Stimulated activated naive CD4-positive, alpha-beta T cell (primary cell): ENCODE results near the gene BCAR3.
"Not testable (repeated sequence)": the region's sequence is repeated elsewhere in the genome, so short reads cannot be mapped to it uniquely, and the experiment has no call there.

Source experiments
- DNase-seq, 6 experiments: peaks; one replicate each; lab custom pipeline; 2025; lab: John Stamatoyannopoulos, UW

BCAR3 gene

DNA sequence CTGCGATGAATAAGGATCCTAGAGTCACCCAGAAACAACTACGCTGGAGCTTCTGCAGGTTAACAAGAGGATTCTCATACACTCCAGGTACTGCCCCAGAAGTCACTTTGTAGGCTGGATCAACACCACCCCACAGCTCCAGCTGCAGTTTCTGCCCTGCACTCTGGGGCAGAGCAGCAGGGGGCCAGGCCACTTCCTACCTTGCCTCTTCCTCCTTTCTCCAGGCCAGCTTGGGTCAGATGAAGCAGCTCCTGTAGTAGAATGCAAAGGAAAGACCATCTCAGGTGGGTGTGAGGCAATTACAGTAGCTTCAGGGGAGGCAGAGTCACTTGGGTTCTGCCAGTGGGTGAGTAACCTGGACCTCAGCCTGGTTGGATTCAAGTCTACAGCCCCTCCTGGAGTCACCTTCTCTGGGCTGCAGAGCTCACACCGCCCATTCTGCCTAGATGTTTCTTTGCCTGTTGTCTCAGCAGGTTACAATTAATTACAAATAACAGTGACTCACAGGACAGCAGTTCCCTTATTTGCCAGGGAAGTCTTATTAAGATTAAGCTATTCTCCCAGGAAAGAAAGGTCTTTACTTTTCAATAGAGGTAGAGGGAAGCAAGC lies 24.4 kb upstream of the BCAR3 start:
- DNase-seq, result no peak

DNA sequence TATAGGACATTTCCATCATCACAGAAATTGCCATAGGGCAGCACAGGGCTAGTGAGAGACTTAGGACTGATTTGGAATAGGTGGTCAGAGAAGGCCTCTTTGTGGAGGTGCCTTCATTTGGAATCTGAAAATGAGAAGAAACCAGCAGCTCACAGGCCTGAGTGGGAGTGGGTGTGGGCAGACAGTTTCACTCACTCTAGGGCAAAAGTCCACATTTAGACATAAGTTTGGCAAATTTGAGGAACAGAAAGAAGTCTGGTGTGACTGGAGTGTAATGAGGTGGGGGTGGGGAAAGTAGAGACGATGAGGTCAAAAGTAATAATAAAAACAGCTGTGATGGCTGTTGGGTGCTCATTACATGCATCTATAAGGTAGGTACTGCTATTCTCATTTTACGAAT lies 22.4 kb upstream of the BCAR3 start:
- DNase-seq, result no peak

DNA sequence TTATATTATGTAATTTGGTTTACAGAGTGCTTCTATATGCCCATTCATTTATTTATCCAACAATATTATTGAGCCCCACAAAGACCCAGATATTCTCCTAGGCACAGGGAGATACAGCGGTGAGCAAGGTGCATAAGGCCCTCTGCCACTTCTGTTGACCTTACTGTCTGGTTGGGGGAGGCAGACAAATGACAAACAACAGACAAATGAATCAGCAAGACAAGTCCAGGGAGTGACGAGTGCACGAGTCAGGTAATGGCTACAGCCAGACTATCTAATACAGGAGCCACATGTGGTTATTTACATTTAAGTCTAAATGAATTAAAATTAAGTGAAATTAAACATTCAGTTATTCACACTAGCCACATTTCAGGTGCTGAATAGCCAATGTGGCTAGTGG lies 22.0 kb upstream of the BCAR3 start:
- DNase-seq, result no peak

DNA sequence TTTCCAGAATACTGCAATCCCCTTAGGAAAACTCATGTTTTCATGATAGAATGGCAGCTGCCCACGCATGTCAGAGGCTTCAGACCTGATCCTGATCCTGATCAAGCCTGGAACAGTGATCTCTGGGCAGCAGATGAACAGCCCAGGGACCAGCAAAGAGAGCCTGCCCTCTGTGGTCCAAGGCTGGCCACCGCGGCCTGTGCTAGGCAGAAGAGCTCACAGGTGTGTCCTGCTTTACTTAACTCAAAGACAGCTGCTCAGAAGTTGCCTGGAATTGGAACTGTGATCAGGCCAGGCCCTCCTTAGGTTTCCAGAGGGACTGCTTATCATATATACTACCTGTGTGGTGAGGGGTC lies 21.2 kb upstream of the BCAR3 start:
- no peak for DNase-seq

DNA sequence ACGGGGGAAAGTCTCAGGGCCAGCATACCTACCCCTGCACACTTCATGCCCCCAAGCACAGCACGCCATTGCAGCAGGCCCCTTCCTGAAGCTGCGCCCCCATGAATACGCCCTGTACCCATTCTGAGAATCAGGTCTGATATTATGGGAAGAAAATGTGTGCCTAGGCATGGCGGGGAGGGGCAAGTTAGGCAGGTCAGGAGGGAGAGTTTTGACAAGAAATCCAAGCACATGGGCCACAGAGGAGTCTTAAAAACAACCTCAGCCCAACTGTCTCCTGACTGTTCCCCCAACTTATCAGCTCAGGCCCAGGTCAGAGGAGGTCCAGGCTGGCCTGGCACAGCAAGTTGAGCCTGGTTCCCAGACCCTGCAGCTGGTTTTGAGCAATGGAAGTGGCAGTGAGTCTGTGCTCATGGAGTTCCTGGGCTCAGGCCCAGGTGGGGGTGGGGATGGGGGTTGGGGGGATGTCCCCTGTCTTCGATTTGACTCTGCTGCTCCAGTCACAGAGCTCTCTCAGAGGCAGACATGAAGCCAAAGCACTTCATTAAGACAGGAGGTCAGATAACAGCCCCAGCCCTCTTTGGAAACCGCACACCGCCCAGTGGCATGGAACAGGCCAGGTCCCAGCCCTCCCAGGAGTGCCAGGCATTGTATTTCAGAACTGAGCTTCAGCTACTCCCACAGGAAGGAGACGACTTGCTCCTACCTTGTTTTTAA lies 20.6 kb upstream of the BCAR3 start:
- DNase-seq, result no peak

DNA sequence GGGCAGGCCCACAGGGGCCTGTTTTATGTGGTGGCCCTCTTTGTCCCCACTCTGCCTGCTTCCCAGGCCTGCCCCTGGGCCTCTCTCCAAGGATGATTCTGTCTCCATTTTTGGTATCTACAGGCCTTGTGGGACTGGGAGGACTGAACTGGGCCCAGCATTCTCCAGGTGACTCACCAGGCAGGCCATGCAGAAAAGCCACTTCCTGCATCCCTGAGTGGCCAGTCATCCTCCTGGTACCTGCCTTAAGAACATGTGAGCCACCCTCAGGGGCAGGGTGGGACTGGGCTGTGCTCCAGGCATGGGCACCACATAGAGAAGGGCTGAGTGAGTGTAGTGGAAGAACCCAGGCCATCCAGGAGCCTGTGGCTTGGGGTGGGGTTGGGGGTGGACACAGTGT lies 20.0 kb upstream of the BCAR3 start:
- no peak for DNase-seq

DNA sequence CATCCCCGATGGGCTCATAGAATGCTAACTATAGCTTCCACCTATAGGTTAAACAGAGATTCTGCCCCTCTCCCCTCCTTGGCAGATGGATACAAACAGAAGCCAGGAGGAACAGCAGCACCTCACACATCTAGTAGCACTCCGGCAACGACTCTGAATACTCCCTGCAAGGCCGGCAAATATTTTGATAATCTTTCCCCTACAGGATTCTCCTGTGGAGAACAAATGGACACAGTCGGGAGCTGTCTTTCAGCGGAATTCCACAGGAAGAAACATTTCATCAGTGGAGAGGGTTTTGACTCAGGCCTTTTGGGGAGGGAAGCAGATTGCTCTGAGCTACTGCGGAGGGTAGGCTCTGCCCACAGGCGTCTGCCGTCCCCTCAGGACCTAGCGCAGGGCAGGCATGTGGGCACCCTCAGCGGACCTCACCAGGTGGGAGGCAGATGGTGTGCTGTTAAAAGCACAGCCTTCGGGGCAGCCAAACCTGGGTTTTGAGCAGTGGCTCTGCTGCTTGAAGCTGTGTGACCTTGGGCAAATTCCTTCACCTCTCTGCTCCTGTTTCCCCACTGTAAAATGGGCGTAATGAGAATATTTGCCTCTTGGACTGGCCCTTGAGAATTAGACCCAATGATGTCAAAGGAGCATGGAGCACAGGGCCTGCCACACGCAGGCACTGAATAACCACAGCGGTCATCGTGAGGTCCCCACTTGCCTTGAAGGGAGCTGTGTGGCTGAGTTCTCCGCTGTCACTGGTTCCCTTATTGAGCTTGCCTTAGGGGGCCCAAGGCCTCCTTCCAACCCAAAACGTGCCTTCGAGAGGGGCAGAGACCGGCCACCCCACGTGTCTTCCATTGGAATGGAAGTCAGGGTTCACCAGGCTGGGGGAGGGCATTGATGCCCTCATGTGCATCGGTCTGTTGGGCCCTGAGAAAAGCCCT lies 19.2 kb upstream of the BCAR3 start:
- DNase-seq, result no peak

DNA sequence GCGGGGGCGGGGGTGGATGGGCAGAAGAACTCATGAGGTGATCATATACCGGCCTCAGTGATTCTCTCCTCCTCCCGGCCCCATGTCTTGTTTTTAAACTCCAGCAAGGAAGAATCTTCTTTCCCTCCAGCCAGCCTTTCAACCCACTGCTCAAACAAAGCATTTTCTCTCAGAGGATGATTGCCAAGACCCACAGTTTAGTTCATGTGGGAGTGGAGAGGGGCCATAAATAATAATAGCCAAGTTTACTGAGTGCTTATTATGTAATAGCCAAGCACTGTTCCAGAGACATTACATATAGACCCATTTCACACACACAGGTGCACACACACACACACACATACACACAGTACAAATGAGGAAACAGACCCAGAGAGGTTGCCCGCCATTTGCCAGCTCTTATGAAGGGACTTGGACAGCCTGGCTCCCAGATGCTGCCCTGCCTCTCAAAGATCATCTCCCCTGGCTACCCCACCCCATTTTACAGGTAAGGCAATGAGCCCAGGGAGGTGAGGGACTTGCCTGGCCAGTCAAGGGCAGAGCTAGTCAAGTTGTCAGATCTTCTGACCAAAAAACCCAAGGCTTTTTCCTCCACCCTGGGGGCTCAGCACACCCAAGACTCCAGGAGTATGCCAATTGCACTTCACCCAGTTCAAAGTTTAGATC lies 18.0 kb upstream of the BCAR3 start:
- DNase-seq, result no peak

DNA sequence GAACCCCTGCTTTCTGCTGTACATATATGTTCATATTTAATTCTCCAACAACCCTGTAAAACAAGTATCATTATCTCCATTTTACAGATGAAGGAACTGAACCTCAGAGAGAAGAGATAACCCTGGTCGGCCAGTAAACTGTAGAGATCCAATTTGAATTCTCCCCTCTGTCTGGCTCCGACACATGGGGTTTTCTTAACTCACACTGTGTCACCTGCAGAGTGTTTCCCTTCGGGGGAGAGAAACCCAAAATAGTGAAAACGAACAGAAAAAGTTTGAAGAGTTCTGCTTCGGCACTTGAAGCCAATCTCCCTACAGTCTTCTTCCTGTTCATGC lies 17.4 kb upstream of the BCAR3 start:
- no peak for DNase-seq

DNA sequence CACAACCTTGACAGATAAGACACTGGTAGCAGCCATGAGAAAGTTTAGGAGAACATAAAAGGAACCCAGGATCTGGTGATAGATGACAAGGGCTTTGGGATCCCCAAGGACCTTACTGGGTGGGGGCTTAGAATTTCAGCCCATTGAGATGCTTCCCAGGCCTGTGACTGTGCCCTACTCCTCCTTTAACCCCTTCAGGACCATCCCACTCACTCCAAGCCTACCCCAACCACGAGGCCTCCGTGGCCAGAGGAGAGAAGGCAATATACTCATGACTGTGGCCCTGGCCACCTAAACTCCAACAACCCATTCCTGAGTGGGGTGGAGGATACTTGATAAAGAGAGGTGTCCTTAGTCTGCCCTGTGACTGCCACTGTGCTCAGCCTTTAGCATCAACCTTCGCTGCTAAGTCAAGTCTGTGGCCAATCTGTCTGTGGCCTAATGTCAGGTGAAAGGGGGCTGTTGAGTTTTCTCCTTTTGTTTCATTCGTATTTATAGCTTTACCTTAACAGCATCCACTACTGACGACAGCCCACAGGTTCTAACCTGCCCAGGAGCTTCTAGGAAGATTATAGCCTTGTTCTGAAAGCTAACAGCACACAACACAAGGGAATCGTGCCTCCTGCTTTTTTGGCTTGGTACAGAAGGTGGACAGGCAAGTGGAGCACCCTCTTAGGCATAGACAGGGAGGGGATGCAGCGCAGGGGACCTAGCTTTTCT lies 16.9 kb upstream of the BCAR3 start:
- DNase-seq, result no peak

DNA sequence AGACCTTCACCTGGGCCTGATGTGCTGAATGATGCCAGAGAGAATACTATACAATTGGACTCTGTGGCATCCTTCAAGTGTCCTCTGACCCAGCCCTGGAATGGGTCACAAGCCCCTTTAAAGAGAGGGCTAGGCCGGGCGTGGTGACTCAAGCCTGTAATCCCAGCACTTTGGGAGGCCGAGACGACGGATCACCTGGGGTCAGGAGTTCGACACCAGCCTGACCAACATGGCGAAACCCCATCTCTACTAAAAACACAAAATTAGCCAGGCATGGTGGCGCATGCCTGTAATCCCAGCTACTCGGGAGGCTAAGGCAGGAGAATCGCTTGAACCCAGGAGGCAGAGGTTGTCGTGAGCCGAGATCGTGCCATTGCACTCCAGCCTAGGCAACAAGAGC lies 15.9 kb upstream of the BCAR3 start:
- DNase-seq, result not testable (repeated sequence)

DNA sequence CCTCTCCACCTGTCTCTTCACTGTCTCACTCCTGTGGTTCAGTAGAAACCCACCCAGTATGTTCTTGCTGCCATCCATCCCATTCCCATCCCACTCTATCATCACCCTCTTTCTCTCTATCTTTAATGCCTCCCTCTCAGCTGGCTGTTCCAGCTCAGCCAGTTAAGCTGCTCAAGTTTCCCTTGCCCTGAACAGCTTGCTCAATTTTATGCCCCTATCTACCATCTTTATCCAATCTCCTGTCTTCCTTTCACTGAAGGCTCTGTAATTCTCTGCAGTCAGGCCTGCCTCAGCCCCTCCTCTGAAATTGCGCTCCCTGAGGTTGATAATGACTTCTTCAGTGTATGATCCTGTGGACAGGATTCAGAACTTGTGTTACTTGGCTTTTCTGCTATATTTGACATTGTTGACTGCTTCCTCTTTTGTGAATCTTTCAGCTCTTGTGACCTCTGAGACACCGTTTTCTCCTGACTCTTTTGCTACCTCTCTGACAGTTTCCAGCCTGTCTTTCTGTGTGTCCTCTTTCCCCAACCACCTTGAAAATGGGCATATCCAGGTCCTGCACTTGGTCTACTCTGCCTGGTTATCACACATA lies 13.9 kb upstream of the BCAR3 start:
- no peak for DNase-seq

DNA sequence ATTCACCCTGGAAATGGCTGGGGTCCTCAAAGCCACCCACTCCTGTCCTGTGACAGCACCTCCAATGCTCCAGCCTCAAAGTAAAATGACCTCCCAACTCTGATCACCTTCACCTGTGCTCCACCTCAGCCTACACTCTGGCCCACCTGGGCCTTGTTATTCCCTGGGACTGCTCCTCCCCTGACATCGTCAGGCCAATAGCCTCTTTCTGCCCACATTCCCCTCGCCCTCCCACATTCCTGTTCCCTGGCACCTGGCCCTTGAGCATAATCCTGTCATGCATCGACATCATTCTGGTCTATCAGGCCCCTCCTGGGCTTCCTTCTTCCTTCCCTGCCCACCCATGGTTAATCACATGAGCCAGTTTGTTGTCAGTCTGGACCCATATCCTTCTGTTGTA lies 13.2 kb upstream of the BCAR3 start:
- DNase-seq, result no peak

DNA sequence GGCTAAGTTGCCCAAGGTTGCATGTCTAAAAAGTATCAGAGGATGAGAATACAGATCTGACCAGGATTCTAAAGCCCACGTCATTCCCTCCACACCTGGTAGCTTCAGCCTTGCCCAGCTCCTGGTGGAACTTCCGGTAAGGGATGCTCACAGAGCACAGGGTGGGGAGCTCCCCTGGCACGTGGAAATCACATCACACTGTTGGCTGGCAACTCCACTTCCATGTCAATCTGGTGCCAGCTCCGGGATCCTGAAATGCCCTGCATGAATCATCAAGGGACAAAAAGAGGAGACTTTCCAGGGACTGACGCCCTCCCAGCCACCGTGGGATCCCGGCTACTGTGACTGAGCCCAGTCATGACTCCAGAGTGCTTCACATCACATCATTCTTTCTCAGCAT lies 12.4 kb upstream of the BCAR3 start:
- no peak for DNase-seq

DNA sequence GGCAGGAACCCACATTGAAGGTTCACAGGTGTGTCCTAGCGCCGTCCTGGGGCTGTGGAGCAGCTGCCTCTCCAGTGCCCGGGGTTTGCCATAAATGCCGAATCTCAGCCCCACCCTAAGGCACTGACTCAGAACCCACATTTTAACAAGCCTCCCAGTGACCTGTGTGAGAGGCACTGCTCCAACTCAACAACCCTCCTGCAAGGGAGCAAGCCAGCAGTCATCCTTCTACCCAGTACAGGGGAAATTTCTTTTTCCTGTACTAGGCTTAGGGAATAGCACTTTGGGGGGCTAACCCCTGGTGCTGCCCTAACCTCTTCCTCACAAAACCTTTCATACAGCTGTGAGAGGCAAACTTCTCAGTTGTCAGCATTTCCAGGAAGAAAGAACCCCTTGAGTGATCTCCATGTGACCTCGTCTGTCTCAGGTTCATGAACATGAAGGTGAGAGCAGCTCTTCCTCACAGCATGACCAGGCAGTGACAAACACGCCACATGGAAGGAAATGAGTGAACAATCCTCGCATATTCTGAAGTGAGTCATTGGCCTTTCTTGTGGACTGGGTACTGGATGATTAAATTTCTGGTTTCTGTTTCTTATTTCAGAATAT lies 11.4 kb upstream of the BCAR3 start:
- DNase-seq, result no peak

DNA sequence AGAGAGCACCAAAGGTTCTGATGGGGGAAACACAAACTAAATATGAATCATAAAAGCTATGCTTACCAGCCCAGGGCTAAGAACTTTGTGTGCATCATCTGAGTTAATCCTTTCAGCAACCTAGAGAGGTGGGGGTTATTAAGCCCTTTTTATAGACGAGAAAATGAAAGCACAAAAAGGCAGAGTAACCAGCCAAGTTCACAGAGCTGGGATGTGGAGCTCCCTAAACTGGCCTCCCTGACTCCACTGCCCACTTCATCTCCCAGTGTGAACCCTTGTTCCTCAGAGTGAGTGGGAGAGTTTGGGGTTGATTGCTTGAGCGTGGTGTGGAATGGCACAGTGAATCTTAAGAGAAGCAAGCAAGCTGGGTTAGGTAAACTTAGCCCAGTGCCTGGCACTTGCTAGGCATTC lies 10.8 kb upstream of the BCAR3 start:
- no peak for DNase-seq

DNA sequence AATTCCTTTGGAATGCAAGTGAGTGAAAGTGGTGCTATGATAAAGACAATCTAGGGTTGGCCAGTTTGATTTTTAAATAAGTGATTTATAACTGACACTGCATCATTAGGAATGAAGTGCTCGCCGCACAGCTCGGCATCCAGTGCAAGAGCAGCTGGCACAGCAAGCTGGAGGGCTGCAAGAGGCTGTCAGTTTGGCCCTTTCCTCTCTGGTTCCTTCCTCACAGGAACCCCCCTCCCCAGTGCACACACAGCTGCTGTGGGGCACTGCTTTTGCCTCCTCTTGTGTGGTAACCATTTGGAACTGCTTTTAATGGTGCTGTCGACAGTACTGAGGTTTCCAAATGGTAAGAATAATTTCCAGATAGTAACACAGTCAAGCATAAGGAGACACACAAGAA lies 10.4 kb upstream of the BCAR3 start:
- no peak for DNase-seq

DNA sequence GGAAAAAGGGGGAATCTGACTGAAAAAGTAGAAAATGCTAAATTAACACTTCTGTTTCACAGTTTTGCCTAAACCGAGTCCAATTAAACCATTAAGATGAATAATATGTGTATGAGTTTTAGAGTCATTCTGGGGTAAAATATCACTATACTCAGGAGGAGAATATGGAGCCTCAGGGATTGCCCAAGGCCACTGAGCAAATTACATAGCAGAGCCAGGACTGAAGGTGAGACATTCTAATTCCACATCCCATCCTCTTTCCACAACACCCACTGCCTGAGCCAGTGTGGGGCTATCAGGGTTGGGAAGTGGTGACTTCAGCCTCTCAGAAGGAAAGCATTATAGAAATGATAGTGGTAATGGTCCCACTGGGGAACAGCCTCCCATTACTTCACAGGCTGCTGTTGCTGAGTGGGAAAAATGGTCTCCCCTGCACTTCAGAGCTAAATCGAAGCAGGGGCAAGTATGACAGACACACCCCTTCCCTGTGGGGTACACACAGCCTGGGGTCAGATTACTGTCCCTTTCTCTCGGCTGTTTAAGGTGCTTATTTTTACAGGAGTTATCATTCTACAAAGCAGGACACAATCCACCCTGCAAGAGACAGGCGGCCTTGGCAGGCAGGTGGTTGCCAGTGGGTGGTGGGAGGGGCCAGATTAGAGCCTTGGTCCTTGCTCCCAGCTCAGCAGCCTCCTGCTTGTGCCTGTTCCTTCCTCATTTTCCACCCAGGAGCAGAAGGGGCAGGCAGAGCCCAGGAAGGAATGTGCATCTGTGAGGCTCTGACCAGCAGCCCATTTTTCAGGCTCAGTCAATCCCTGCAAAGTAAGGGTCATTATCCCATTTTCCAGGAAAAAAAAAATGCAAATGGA lies 9.5 kb upstream of the BCAR3 start:
- DNase-seq, result no peak

DNA sequence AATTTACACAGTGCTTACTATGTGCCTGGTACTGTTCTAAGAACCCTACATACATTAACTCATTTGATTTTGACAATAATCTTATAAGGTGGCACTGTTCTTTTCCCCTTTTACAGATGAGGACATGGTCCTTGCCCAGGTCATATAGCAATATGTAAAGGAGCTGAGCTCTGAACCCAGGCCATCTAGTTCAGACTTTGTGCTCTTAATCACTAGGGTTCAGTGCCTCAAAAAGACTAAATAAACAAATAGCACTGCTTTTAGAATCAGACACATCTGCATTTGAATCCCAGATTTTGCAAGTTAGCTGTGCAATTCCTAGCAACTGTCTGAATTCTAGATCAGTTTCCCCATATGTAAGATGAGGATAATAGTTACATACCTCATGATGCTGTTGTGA lies 8.7 kb upstream of the BCAR3 start:
- no peak for DNase-seq

DNA sequence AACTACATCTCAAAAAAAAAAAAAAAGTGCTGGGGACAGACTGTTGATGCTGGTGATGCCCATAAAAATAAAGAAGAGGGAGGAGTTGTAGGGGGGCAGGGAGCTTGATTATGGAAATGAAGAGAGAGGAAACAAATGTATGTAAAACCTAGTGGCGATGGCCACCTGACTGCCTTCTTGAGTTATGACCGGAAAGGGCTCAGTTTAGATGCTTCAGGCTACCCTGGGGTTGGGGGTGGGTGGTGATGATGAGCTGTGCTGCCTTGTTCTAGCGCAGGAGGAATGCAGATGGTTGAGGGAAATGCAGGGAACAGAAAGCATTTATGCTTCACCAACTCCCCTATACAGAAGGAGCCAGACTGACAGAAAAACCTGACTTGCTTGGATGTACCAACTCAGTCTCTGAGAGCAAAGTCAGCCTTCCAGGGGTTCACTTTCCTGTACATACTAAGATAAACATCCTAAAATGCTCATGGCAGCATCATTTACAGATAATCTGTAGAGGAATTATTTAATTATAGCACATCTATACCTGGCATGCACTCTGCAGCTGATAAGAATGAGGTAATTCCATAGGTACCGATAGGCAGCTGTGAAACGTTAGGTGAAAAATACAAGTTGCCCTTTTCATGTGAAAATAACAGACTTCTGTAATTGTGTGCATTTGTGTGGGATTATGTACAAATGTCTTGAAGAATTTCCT lies 8.0 kb upstream of the BCAR3 start:
- no peak for DNase-seq
